ENCODE results near the gene ENTPD1.
A peak's percentile ranks its signal among the peaks of the same experiment; 100 is the strongest.

The ENTPD1 gene

DNA sequence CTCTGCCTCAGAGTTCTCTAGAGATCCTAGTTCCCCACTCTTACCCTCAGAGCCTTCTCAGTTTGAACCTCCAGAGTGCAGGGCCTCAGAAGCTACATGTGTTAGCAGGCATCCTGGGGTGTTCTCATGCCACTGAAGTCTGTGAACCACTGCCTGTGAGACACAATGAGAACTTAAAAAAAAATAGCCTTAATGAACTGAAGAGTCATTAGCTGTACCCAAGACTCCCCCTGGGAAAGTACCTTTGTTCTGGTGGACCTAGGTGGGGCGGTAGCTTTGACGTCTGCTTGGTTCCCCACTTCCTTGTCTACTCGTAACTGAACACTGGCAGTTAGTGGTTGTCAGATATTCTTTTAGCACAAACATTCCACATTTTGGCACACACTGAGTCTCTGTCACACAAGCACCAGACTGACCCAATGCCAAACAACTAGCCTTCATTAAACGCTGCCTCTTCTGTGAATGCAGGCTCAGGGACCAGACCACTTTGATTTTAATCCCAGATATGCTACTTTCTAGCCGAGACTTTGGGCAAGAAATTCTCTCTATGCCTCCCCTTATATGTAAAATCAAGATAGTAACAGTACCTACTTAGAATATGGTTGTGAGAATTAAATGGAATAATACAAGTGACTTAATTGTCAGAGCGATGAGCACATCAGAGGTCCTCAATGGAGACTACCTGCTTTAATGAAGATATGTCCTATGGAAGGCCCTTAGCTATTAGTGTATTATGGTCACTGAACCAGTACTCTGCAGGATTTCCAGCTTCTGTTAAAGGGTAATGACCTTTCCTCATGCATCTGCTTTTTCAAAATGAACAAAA, 76.5 kb downstream of the ENTPD1 start:
- peak; percentile 95 for DNase-seq (ENCODE audit: low read depth)
- TF ChIP-seq CTCF (IDR thresholded peaks at IDR 0.05; ENCODE audit: low read depth, low read length, missing control alignments): no peak
- peak overlapping the region; percentile 18; the same call in 1 of the 2 replicates for H3K4me3 ChIP-seq (ENCODE audit: low read depth, low read length)

DNA sequence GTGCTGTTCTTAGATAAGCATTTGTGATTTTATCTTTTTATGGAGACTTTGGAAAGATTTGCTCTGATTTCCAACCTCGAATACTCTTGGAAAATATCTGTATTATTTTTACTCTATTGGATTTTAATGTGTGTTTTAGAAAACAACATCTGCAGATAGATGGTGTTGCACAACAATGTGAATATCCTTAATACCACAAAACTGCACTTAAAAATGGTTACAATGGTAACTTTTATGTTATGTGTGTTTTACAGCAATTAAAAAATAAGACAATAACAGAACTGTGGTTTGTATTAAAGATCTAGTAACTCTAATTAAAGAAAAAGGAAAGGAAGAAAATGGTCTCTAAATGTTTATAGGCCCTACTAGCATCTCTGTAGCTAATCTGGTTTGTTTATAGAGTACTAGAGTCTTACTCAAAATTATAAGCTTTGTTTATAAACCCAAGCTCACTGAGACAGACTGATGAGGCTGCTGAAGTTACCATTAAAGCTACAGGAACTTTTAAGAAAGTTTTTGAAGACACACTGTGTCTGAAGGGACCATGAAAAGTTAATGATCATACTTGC, 77.2 kb downstream of the ENTPD1 start:
- DNase-seq (ENCODE audit: low read depth): no peak
- no peak overlapping the region for H3K4me3 ChIP-seq (ENCODE audit: low read depth, low read length)
- TF ChIP-seq CTCF (IDR thresholded peaks at IDR 0.05; ENCODE audit: low read depth, low read length, missing control alignments): no peak

DNA sequence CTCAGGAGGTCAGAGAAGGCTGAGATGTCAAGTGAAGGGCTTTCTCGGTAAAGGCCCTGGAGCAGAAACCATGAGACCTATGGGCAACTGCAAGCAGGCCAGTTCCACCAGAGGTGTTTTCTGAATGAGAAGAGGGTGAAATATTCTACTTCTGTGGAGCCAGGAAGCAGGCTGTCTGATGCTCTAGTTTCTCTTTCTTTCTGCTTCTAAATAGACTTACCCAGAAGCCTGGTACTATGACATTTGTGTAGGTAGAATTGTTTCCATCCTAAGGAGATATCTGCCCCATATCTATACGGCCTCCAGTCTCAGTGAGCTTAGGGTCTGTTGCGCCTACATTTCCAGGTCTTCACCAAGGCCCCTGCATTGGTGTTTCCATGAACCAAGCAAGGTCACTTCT, 78.4 kb downstream of the ENTPD1 start:
- no peak overlapping the region for H3K4me3 ChIP-seq (ENCODE audit: low read depth, low read length)
- no peak for TF ChIP-seq CTCF (IDR thresholded peaks at IDR 0.05; ENCODE audit: low read depth, low read length, missing control alignments)
- peak; percentile 45 for DNase-seq (ENCODE audit: low read depth)

- TF ChIP-seq CTCF (IDR thresholded peaks at IDR 0.05; ENCODE audit: low read depth, low read length, missing control alignments): no peak
- H3K4me3 ChIP-seq (ENCODE audit: low read depth, low read length): no peak overlapping the region
Measured at GRCh38 chr10:95835149-95835860, 79.3 kb downstream of the ENTPD1 start.

DNA sequence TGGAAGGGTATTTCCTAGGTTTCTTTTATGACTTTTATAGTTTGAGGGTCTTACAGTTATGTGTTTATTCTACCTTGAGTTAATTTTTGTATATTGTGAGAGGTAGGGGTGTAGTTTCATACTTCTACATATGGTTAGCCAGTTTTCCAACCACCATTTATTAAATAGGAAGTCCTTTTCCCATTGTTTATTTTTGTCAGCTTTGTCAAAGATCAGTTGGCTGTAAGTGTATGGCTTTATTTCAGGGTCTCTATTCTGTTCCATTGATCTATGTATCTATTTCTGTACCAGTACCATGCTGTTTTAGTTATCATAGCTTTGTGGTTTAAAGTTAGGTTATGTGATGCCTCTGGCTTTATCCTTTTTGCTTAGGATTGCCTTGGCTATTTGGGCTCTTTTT, 79.9 kb downstream of the ENTPD1 start:
- DNase-seq (ENCODE audit: low read depth): no peak

More at GRCh38 chr10:95835149-95835860, 79.3 kb downstream of the ENTPD1 start:
- no peak for DNase-seq (ENCODE audit: low read depth)

More for the DNA sequence above, 79.9 kb downstream of the ENTPD1 start:
- TF ChIP-seq CTCF (IDR thresholded peaks at IDR 0.05; ENCODE audit: low read depth, low read length, missing control alignments): no peak
- no peak overlapping the region for H3K4me3 ChIP-seq (ENCODE audit: low read depth, low read length)
